Muscle of leg (tissue), 11 donors: Measurements from ENCODE around the gene PGP. TPM values are rescaled to one million over a fixed set of nuclear protein-coding genes. Genes with fewer than 3 reads are reported as not detected.
"Not testable (repeated sequence)": the region's sequence is repeated elsewhere in the genome, so short reads cannot be mapped to it uniquely, and the experiment has no call there.

ENCODE experiments used
- DNase-seq: peaks from one replicate; pipeline ENCODE4 v3.0.0; 2013
- H3K27ac ChIP-seq: one replicate; pipeline ENCODE4 v1.5.1; 2013; ENCODE audit warnings: mild to moderate bottlenecking, low read length, control low read depth
- H3K27me3 ChIP-seq: one replicate; pipeline ENCODE4 v1.6.1; 2013; ENCODE audit warnings: low read length; ENCODE audit not compliant: control insufficient read depth, insufficient read depth
- H3K36me3 ChIP-seq: one replicate; pipeline ENCODE4 v1.6.1; 2013; ENCODE audit warnings: low read length; ENCODE audit not compliant: control insufficient read depth, insufficient read depth
- H3K4me1 ChIP-seq: one replicate; pipeline ENCODE4 v1.6.1; 2013; ENCODE audit warnings: low read length; ENCODE audit not compliant: control insufficient read depth, insufficient read depth
- H3K4me3 ChIP-seq: one replicate; pipeline ENCODE4 v1.5.1; 2013; ENCODE audit warnings: low read length, control low read depth
- H3K9me3 ChIP-seq: replicated peaks from 2 replicates; pipeline ENCODE4 v1.6.1; 2013; ENCODE audit warnings: low read depth, low read length; ENCODE audit not compliant: control insufficient read depth
- WGBS: methylation state at CpG from one replicate; pipeline ENCODE4 v1.1.5; 2013; ENCODE audit warnings: missing lambda C conversion rate; ENCODE audit not compliant: insufficient coverage; 5-methylcytosine and 5-hydroxymethylcytosine counted together
- polyA plus RNA-seq, 8 donors: library from polyadenylated mRNA; unstranded; fragments of 120-200 nt; gene quantifications; one replicate each; pipeline versions ENCODE4 v1.2.1 to v1.2.3, GENCODE V29; 2013; ENCODE audit warnings: inconsistent platforms in 1 of 8, low replicate concordance in 1 of 8; ENCODE audit not compliant: insufficient read length in 8 of 8, insufficient read depth in 1 of 8
- total RNA-seq: library from RNA; stranded (reverse); fragments of 120-200 nt; gene quantifications from one replicate; pipeline ENCODE4 v1.2.4, GENCODE V29; 2013

PGP gene
- total and polyA plus RNA-seq, 9 donors = 11.8 to 18.1 (median 16.6) TPM

DNA sequence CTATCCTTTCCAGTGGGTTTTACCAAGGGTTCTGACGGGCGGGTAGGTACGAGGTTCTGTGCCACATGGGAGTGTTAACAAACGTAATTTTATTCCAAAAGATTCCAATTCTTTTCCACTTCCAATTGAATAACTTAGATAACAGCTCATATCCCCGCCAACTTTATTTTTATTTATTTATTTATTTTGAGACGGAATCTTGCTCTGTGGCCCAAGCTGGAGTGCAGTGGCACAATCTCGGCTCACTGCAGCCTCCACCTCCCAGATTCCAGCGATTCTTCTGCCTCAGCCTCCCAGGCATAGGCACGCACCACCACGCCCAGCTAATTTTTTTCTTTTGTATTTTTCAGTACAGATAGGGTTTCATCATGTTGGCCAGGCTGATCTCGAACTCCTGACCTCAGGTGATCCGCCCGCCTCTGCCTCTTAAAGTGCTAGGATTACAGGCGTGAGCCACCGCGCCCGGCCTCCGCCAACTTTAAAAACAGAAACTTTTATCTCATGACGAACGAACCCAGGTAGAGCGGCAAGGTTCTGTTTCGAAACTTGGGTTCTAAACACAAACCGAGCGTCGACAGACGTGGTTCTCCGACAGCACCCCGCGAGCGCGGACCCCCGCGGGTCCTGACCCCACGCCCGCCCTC is 36.1 kb upstream of the PGP start:
- H3K9me3 ChIP-seq = no peaks in the 10 kb centered on the region
- H3K27ac ChIP-seq = peak overlapping the region; percentile 74
- peak overlapping the region; percentile 68 for H3K4me3 ChIP-seq
- 0% methylated on average over 25 of the region's 35 CpGs for WGBS
- peaks cover 16% of the 10 kb centered on the region for H3K4me1 ChIP-seq
- no peaks in the 10 kb centered on the region for H3K27me3 ChIP-seq
- H3K36me3 ChIP-seq = peaks cover 55% of the 10 kb centered on the region
- DNase-seq = no peak

- Histone ChIP-seq H3K4me3 (no peak overlapping the region), H3K27ac (no peak overlapping the region), H3K4me1 (peaks cover 8% of the 10 kb centered on the region), H3K36me3 (peaks cover 61% of the 10 kb centered on the region), H3K27me3 (no peaks in the 10 kb centered on the region), H3K9me3 (no peaks in the 10 kb centered on the region)
- DNase-seq = no peak
- 91% methylated on average over 15 of the region's 18 CpGs for WGBS
Observed at GRCh38 chr16:2246301-2246885, 31.8 kb upstream of the PGP start.

- no peaks in the 10 kb centered on the region for H3K27me3 ChIP-seq
- H3K4me3 ChIP-seq = no peak overlapping the region
- H3K36me3 ChIP-seq = peaks cover 70% of the 10 kb centered on the region
- peaks cover under 1% of the 10 kb centered on the region for H3K4me1 ChIP-seq
- H3K27ac ChIP-seq = no peak overlapping the region
- no peaks in the 10 kb centered on the region for H3K9me3 ChIP-seq
- WGBS = 94% methylated on average over 27 of the region's 30 CpGs
- no peak for DNase-seq
Observed at GRCh38 chr16:2244926-2245795, 30.5 kb upstream of the PGP start.

DNA sequence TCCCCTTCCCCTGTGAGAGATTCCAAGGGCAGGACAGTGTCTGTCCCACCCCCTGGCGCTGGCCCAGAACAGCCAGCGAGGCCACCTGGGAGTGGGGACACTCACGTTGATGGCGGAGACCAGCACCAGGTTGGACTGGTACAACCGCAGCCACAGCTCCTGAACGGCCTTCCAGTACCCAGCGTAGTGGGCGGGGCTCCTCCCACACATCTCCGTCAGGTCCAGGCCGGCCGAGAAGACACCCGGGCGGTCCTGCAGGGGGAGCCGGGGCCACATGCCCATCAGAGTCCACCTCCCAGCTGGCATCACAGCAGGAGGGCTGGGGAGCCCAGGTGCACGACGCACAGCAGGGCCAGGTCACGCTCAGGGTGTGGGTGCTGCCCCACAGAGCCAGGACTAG is 29.7 kb upstream of the PGP start:
- H3K9me3 ChIP-seq = no peaks in the 10 kb centered on the region
- no peak for DNase-seq
- no peak overlapping the region for H3K27ac ChIP-seq
- no peak overlapping the region for H3K4me3 ChIP-seq
- no peaks in the 10 kb centered on the region for H3K4me1 ChIP-seq
- H3K27me3 ChIP-seq = no peaks in the 10 kb centered on the region
- H3K36me3 ChIP-seq = peaks cover 75% of the 10 kb centered on the region
- 71% methylated on average over 14 of the region's 17 CpGs for WGBS

DNA sequence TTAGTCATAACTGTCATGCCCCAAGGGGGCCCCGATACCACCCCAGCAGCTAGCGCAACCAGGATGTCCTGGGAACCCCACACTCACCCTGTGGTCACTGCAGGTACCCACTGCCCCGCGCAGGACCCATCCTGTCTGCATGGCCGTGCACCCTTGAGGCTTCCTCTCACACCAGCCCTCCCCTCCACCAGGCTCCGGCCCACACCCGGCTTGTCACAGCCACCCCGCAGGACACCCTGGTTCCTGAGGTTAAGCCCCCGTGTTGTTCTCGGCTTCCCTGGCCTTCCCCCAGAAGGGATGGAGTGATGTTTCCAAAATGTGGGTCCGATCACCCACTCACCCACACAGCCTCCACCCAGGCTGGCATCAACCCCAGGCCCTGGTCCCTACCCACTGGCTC is 29.1 kb upstream of the PGP start:
- Histone ChIP-seq H3K27me3 (no peaks in the 10 kb centered on the region), H3K36me3 (peaks cover 79% of the 10 kb centered on the region)

GRCh38 chr16:2243031-2243528 is 28.4 kb upstream of the PGP start:
- Histone ChIP-seq H3K4me3 (no peak overlapping the region), H3K9me3 (no peaks in the 10 kb centered on the region), H3K27ac (no peak overlapping the region), H3K36me3 (peaks cover 75% of the 10 kb centered on the region), H3K27me3 (peaks cover 7% of the 10 kb centered on the region), H3K4me1 (no peaks in the 10 kb centered on the region)
- DNase-seq = no peak
- 96% methylated on average over 19 of the region's 19 CpGs for WGBS

More for the DNA sequence above, 29.1 kb upstream of the PGP start:
- Histone ChIP-seq H3K4me1 (no peaks in the 10 kb centered on the region), H3K9me3 (no peaks in the 10 kb centered on the region), H3K4me3 (no peak overlapping the region), H3K27ac (no peak overlapping the region)
- DNase-seq = no peak
- 99% methylated on average over 7 of the region's 11 CpGs for WGBS

GRCh38 chr16:2242598-2242997 is 28.0 kb upstream of the PGP start:
- peaks cover 4% of the 10 kb centered on the region for H3K4me1 ChIP-seq
- H3K9me3 ChIP-seq = no peaks in the 10 kb centered on the region
- 77% methylated on average over 11 of the region's 11 CpGs for WGBS
- no peak overlapping the region for H3K27ac ChIP-seq
- no peak for DNase-seq
- no peak overlapping the region for H3K4me3 ChIP-seq
- peaks cover 12% of the 10 kb centered on the region for H3K27me3 ChIP-seq
- peaks cover 73% of the 10 kb centered on the region for H3K36me3 ChIP-seq

GRCh38 chr16:2240331-2240730 is 25.7 kb upstream of the PGP start:
- not testable (repeated sequence) for DNase-seq, H3K4me3 ChIP-seq, H3K9me3 ChIP-seq, H3K27ac ChIP-seq
- Histone ChIP-seq H3K4me1 (peaks cover 22% of the 10 kb centered on the region), H3K27me3 (peaks cover 34% of the 10 kb centered on the region), H3K36me3 (peaks cover 60% of the 10 kb centered on the region)
- WGBS = no CpG with 5 or more reads among the region's 9 CpGs

GRCh38 chr16:2238838-2239675 is 24.4 kb upstream of the PGP start:
- Histone ChIP-seq H3K27ac (no peak overlapping the region), H3K36me3 (peaks cover 59% of the 10 kb centered on the region), H3K4me1 (peaks cover 22% of the 10 kb centered on the region), H3K9me3 (no peaks in the 10 kb centered on the region), H3K4me3 (no peak overlapping the region), H3K27me3 (peaks cover 37% of the 10 kb centered on the region)
- DNase-seq = no peak
- WGBS = 66% methylated on average over 12 of the region's 15 CpGs
